HEK293 (cell line): ENCODE results near the gene COQ6.
A peak's percentile ranks its signal among the peaks of the same experiment; 100 is the strongest.

Experiments used
- CTCF ChIA-PET: fragments of 350-600 bp; formaldehyde crosslinking; extraction: SDS; loops from one replicate; lab custom pipeline; 2021; ENCODE audit warnings: antibody characterized with exemption; lab: Yijun Ruan, JAX
- POLR2A ChIA-PET: fragments of 300-600 bp; formaldehyde crosslinking; extraction: SDS; loops from one replicate; lab custom pipeline; 2020; ENCODE audit warnings: antibody characterized with exemption, inconsistent platforms; lab: Yijun Ruan, JAX
- H3K27ac ChIP-seq: fragments of 200-500 bp; sonication (Bioruptor generic); 2 replicates; pipeline ENCODE4 v1.5.1; 2014; ENCODE audit warnings: low read depth, low read length, control low read depth, inconsistent platforms; ENCODE audit errors: extremely low read depth
- H3K36me3 ChIP-seq, 2 experiments: fragments of 200-500 bp in 1 of 2; sonication (Bioruptor generic) in 1 of 2; 1 replicate in 1 of 2; 2 replicates in 1 of 2; pipeline ENCODE4 v1.5.1; 2014 to 2017; ENCODE audit warnings: inconsistent platforms in 2 of 2, low read length in 2 of 2; ENCODE audit not compliant: control insufficient read depth in 2 of 2, insufficient read depth in 1 of 2
- H3K4me1 ChIP-seq: fragments of 200-500 bp; sonication (Bioruptor generic); 2 replicates; pipeline ENCODE4 v1.5.1; 2014; ENCODE audit warnings: mild to moderate bottlenecking, low read length, inconsistent platforms; ENCODE audit not compliant: control insufficient read depth, insufficient read depth
- H3K4me3 ChIP-seq: 2 replicates; pipeline ENCODE4 v1.5.1; 2011; ENCODE audit warnings: low read depth, mild to moderate bottlenecking, control low read depth, low read length, moderate library complexity
- H3K9me3 ChIP-seq: fragments of 200-500 bp; sonication (Bioruptor generic); 2 replicates; pipeline ENCODE4 v1.5.1; 2014; ENCODE audit warnings: low read depth, low read length, inconsistent platforms; ENCODE audit not compliant: control insufficient read depth, insufficient read depth
- EGR2 ChIP-seq: fragments of 450-650 bp; formaldehyde crosslinking; IDR thresholded peaks from 2 replicates; pipeline ENCODE4 v1.5.1; 2016; ENCODE audit warnings: low read depth, missing biosample characterization, missing genetic modification characterization
- IKZF3 ChIP-seq: fragments of 450-650 bp; IDR thresholded peaks from 2 replicates; pipeline ENCODE4 v1.5.0; 2018; ENCODE audit warnings: missing biosample characterization, mild to moderate bottlenecking, missing genetic modification characterization, moderate library complexity
- MYNN ChIP-seq: fragments of 450-650 bp; formaldehyde crosslinking; IDR thresholded peaks from 2 replicates; pipeline ENCODE4 v1.5.1; 2016; ENCODE audit warnings: missing biosample characterization, missing genetic modification characterization, borderline replicate concordance
- OSR2 ChIP-seq: fragments of 450-650 bp; formaldehyde crosslinking; IDR thresholded peaks from 2 replicates; pipeline ENCODE4 v1.5.1; 2016; ENCODE audit warnings: missing biosample characterization, missing genetic modification characterization
- PRDM1 ChIP-seq: fragments of 450-650 bp; formaldehyde crosslinking; IDR thresholded peaks from 2 replicates; pipeline ENCODE4; 2016; ENCODE audit warnings: missing biosample characterization, missing genetic modification characterization
- SP2 ChIP-seq: fragments of 450-650 bp; formaldehyde crosslinking; IDR thresholded peaks from 2 replicates; pipeline ENCODE4 v1.5.1; 2016; ENCODE audit warnings: missing biosample characterization, missing genetic modification characterization
- SP7 ChIP-seq: fragments of 450-650 bp; formaldehyde crosslinking; IDR thresholded peaks from 2 replicates; pipeline ENCODE4 v1.5.1; 2016; ENCODE audit warnings: missing biosample characterization, missing genetic modification characterization
- ZBTB8A ChIP-seq: fragments of 450-650 bp; formaldehyde crosslinking; IDR thresholded peaks from 2 replicates; pipeline ENCODE4 v1.5.1; 2016; ENCODE audit warnings: missing biosample characterization, missing genetic modification characterization
- ZFP3 ChIP-seq: fragments of 450-650 bp; formaldehyde crosslinking; IDR thresholded peaks from 2 replicates; pipeline ENCODE4 v1.5.1; 2016; ENCODE audit warnings: low read depth, missing biosample characterization, missing genetic modification characterization
- ZNF146 ChIP-seq: fragments of 450-650 bp; formaldehyde crosslinking; IDR thresholded peaks from 2 replicates; pipeline ENCODE4 v1.5.1; 2016; ENCODE audit warnings: missing biosample characterization, missing genetic modification characterization
- ZNF18 ChIP-seq: fragments of 450-650 bp; formaldehyde crosslinking; IDR thresholded peaks from 2 replicates; pipeline ENCODE4 v1.5.1; 2016; ENCODE audit warnings: missing biosample characterization, missing genetic modification characterization
- ZNF324 ChIP-seq: fragments of 450-650 bp; formaldehyde crosslinking; IDR thresholded peaks from 2 replicates; pipeline ENCODE4 v1.5.1; 2016; ENCODE audit warnings: missing biosample characterization, missing genetic modification characterization
- ZNF426 ChIP-seq: fragments of 450-650 bp; formaldehyde crosslinking; IDR thresholded peaks from 2 replicates; pipeline ENCODE4 v1.5.1; 2017; ENCODE audit warnings: missing biosample characterization, missing genetic modification characterization, mild to moderate bottlenecking, inconsistent platforms, moderate library complexity
- ZNF518A ChIP-seq: fragments of 450-650 bp; formaldehyde crosslinking; conservative IDR thresholded peaks from 2 replicates; pipeline ENCODE4 v1.5.1; 2016; ENCODE audit warnings: low read depth, missing biosample characterization, missing genetic modification characterization
- ZNF664 ChIP-seq: fragments of 450-650 bp; formaldehyde crosslinking; IDR thresholded peaks from 2 replicates; pipeline ENCODE4 v1.5.1; 2016; ENCODE audit warnings: missing biosample characterization, missing genetic modification characterization
- ZSCAN30 ChIP-seq: fragments of 450-650 bp; IDR thresholded peaks from 2 replicates; pipeline ENCODE4 v1.5.1; 2018; ENCODE audit warnings: missing biosample characterization, mild to moderate bottlenecking, missing genetic modification characterization, moderate library complexity
- ZSCAN5A ChIP-seq: fragments of 450-650 bp; formaldehyde crosslinking; IDR thresholded peaks from 2 replicates; pipeline ENCODE4 v1.5.1; 2016; ENCODE audit warnings: missing biosample characterization, missing genetic modification characterization
- TF ChIP-seq, protein P1 (sequence below): fragments of 450-650 bp; formaldehyde crosslinking; IDR thresholded peaks from 2 replicates; pipeline ENCODE4 v1.5.1; 2016; ENCODE audit warnings: missing biosample characterization, missing genetic modification characterization
- TF ChIP-seq, protein P2 (sequence below): fragments of 450-650 bp; formaldehyde crosslinking; IDR thresholded peaks from 2 replicates; pipeline ENCODE4 v1.5.1; 2016; ENCODE audit warnings: missing biosample characterization, missing genetic modification characterization
- TF ChIP-seq, protein P3 (sequence below): fragments of 450-650 bp; formaldehyde crosslinking; IDR thresholded peaks from 2 replicates; pipeline ENCODE4 v1.5.1; 2017; ENCODE audit warnings: missing biosample characterization, missing genetic modification characterization

COQ6 gene

GRCh38 chr14:73949752-73950734 is at the start of gene COQ6, which contains the start of gene FAM161B:
Gene COQ6 (plus strand): TSS chr14:73950302. CDS start chr14:73950333, 31 bp downstream.
Gene FAM161B (minus strand): TSS chr14:73950094. CDS start chr14:73950026, 68 bp downstream.
- POLR2A ChIA-PET = interaction anchor here (0.9 to 1.3 kb wide), 4 partner anchors 14 to 236 kb away, joined by 3 to 5 read pairs (median 4); partner anchors contain the start of gene ZNF410
- no peaks in the 10 kb centered on the region for H3K4me1 ChIP-seq
- CTCF ChIA-PET = interaction anchor here (0.7 kb wide), 1 partner anchor 91 kb away, joined by 4 read pairs; no protein-coding TSS in a partner anchor
- H3K4me3 ChIP-seq = peak within 1 kb of the TSS; percentile 88
- H3K27ac ChIP-seq = peak within 1 kb of the TSS; percentile 74
- no peaks in the 10 kb centered on the region for H3K9me3 ChIP-seq
- H3K36me3 ChIP-seq = peaks cover 8 to 22% of the 10 kb centered on the region in 2 experiments; a peak in 2 of 3 replicates
- TF ChIP-seq ZNF146 (no peak), ZNF18 (no peak), ZFP3 (tag by site-specific recombination) (no peak), IKZF3 (tag by site-specific recombination) (no peak), EGR2 (tag by site-specific recombination) (0 out of 2 replicates have a peak, but pooled peaks have one; percentile 7), ZNF664 (tag by site-specific recombination) (no peak), PRDM1 (tag by site-specific recombination) (peak; percentile 88), ZNF426 (tag by site-specific recombination) (no peak), SP7 (peak; percentile 63; the same call in 1 of the 2 replicates), OSR2 (0 out of 2 replicates have a peak, but pooled peaks have one; percentile 11), SP2 (tag by site-specific recombination) (peak; percentile 93), ZNF518A (tag by site-specific recombination) (peak; percentile 80), ZBTB8A (tag by site-specific recombination) (peak; percentile 95), MYNN (tag by site-specific recombination) (no peak), ZSCAN30 (0 out of 2 replicates have a peak, but pooled peaks have one; percentile 47), ZNF324 (tag by site-specific recombination) (peak; percentile 24; the same call in 1 of the 2 replicates), ZSCAN5A (0 out of 2 replicates have a peak, but pooled peaks have one; percentile 25)
- TF ChIP-seq, protein P1, sequence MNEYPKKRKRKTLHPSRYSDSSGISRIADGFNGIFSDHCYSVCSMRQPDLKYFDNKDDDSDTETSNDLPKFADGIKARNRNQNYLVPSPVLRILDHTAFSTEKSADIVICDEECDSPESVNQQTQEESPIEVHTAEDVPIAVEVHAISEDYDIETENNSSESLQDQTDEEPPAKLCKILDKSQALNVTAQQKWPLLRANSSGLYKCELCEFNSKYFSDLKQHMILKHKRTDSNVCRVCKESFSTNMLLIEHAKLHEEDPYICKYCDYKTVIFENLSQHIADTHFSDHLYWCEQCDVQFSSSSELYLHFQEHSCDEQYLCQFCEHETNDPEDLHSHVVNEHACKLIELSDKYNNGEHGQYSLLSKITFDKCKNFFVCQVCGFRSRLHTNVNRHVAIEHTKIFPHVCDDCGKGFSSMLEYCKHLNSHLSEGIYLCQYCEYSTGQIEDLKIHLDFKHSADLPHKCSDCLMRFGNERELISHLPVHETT (tag by site-specific recombination) = peak; percentile 27; the same call in 1 of the 2 replicates
- TF ChIP-seq, protein P2, sequence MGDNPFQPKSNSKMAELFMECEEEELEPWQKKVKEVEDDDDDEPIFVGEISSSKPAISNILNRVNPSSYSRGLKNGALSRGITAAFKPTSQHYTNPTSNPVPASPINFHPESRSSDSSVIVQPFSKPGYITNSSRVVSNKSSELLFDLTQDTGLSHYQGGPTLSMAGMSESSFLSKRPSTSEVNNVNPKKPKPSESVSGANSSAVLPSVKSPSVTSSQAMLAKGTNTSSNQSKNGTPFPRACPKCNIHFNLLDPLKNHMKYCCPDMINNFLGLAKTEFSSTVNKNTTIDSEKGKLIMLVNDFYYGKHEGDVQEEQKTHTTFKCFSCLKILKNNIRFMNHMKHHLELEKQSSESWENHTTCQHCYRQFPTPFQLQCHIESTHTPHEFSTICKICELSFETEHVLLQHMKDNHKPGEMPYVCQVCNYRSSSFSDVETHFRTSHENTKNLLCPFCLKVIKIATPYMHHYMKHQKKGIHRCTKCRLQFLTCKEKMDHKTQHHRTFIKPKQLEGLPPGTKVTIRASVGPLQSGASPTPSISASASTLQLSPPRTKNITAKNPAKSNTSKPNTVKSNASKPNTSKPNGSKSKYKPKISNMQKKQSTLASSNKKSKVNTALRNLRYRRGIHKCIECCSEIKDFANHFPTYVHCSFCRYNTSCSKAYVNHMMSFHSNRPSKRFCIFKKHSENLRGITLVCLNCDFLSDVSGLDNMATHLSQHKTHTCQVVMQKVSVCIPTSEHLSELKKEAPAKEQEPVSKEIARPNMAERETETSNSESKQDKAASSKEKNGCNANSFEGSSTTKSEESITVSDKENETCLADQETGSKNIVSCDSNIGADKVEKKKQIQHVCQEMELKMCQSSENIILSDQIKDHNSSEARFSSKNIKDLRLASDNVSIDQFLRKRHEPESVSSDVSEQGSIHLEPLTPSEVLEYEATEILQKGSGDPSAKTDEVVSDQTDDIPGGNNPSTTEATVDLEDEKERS = no peak
- TF ChIP-seq, protein P3, sequence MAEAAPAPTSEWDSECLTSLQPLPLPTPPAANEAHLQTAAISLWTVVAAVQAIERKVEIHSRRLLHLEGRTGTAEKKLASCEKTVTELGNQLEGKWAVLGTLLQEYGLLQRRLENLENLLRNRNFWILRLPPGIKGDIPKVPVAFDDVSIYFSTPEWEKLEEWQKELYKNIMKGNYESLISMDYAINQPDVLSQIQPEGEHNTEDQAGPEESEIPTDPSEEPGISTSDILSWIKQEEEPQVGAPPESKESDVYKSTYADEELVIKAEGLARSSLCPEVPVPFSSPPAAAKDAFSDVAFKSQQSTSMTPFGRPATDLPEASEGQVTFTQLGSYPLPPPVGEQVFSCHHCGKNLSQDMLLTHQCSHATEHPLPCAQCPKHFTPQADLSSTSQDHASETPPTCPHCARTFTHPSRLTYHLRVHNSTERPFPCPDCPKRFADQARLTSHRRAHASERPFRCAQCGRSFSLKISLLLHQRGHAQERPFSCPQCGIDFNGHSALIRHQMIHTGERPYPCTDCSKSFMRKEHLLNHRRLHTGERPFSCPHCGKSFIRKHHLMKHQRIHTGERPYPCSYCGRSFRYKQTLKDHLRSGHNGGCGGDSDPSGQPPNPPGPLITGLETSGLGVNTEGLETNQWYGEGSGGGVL = 0 out of 2 replicates have a peak, but pooled peaks have one; percentile 8
